Upper lobe of left lung (tissue), 6 donors: ENCODE results near the gene DCUN1D4. TPM values are rescaled to one million over a fixed set of nuclear protein-coding genes. Genes with fewer than 3 reads are reported as not detected.

ENCODE experiments used
- ATAC-seq, 2 donors: fragments of 200-7000 bp; cut with Tn5 transposase; one replicate each; pipeline ENCODE4 v1.9.1; 2022; ENCODE audit warnings: mild to moderate bottlenecking in 2 of 2, moderate library complexity in 2 of 2; ENCODE audit not compliant: low FRiP score in 2 of 2
- DNase-seq, 2 donors: peaks; one replicate each; pipeline ENCODE4 v3.0.0-alpha.2; 2019 to 2020
- H3K27ac ChIP-seq, 4 donors: fragments of 200-600 bp; sonication (generic); one replicate each; pipeline ENCODE4 v1.5.1; 2016 to 2019
- H3K27me3 ChIP-seq, 4 donors: fragments of 200-600 bp; sonication (generic); one replicate each; pipeline ENCODE4 v1.5.1; 2017 to 2019
- H3K36me3 ChIP-seq, 4 donors: fragments of 200-600 bp; sonication (generic); one replicate each; pipeline ENCODE4 v1.5.1; 2016 to 2019
- H3K4me1 ChIP-seq, 4 donors: fragments of 200-600 bp; sonication (generic); one replicate each; pipeline ENCODE4 v1.5.1; 2018 to 2019
- H3K4me3 ChIP-seq, 4 donors: fragments of 200-600 bp; sonication (generic); one replicate each; pipeline ENCODE4 v1.5.1; 2017 to 2019; ENCODE audit warnings: mild to moderate bottlenecking in 2 of 4, moderate library complexity in 1 of 4
- H3K9me3 ChIP-seq, 4 donors: fragments of 200-600 bp; sonication (generic); one replicate each; pipeline ENCODE4 v1.5.1; 2018 to 2019
- CTCF ChIP-seq, 6 experiments: fragments of 450-650 bp in 4 of 6; fragments of 200-600 bp in 2 of 6; sonication (generic) in 2 of 6; IDR thresholded peaks; one replicate each; pipeline ENCODE4 v1.5.1; 2016 to 2019; ENCODE audit warnings: antibody characterized with exemption in 6 of 6
- EP300 ChIP-seq, 4 donors: sonication (generic); formaldehyde crosslinking; IDR thresholded peaks; one replicate each; pipeline ENCODE4 v1.5.1; 2017; ENCODE audit warnings: antibody characterized with exemption in 4 of 4, control low read depth in 2 of 4
- POLR2A ChIP-seq, 4 donors: fragments of 450-650 bp; IDR thresholded peaks; one replicate each; pipeline ENCODE4 v1.5.1; 2016 to 2017; ENCODE audit warnings: antibody characterized with exemption in 4 of 4, mild to moderate bottlenecking in 2 of 4
- POLR2AphosphoS5 ChIP-seq, 2 donors: sonication (generic); formaldehyde crosslinking; IDR thresholded peaks; one replicate each; pipeline ENCODE4 v1.5.1; 2017; ENCODE audit warnings: antibody characterized with exemption in 2 of 2
- WGBS, 2 donors: methylation state at CpG; one replicate each; pipeline ENCODE4 v1.1.5; 2017 to 2018; 5-methylcytosine and 5-hydroxymethylcytosine counted together
- total RNA-seq, 6 donors: library from RNA; depleted of rRNA in 4 of 6; stranded (reverse); fragments of >200 nt in 4 of 6; gene quantifications; one replicate each; pipeline versions ENCODE4 v1.1.0 to v1.2.1, GENCODE V29; 2016 to 2021
- donor health status: DM: no; HTN: no; CAD: no; lungs with moderate emphysema.
- donor health status: DM: no; HTN: yes; CAD: no; lungs with severe emphysema.

The DCUN1D4 gene
- total RNA-seq, 6 donors from 2014 or later: 18.8 to 47.6 (median 31.2) TPM

- 89 to 100% methylated on average over 1 of the region's 1 CpG for WGBS, 2 donors
- no peaks in the 10 kb centered on the region for H3K9me3 ChIP-seq
- TF ChIP-seq EP300 (IDR thresholded peaks at IDR 0.05) (no peak), POLR2A (IDR thresholded peaks at IDR 0.05) (no peak), CTCF (IDR thresholded peaks at IDR 0.05) (no peak), POLR2AphosphoS5 (IDR thresholded peaks at IDR 0.05) (no peak)
These were observed 19.2 kb downstream of the DCUN1D4 start for GRCh38 chr4:51862199-51862598.

GRCh38 chr4:51862781-51863180, 19.8 kb downstream of the DCUN1D4 start:
- Histone ChIP-seq H3K36me3 (peaks cover 7 to 40% (median 24%) of the 10 kb centered on the region in 4 donors), H3K9me3 (no peaks in the 10 kb centered on the region), H3K27me3 (no peaks in the 10 kb centered on the region), H3K4me3 (no peak overlapping the region), H3K27ac (no peak overlapping the region), H3K4me1 (peaks cover 0 to 11% (median 7%) of the 10 kb centered on the region in 4 donors)
- no peak for TF ChIP-seq EP300 (IDR thresholded peaks at IDR 0.05)
- ATAC-seq: no peak
- no peak for DNase-seq
- WGBS, 2 donors: 79 to 100% methylated on average over 1 of the region's 1 CpG

More at GRCh38 chr4:51862199-51862598, 19.2 kb downstream of the DCUN1D4 start:
- Histone ChIP-seq H3K27ac (no peak overlapping the region), H3K27me3 (no peaks in the 10 kb centered on the region), H3K36me3 (peaks cover 7 to 35% (median 19%) of the 10 kb centered on the region in 4 donors), H3K4me3 (no peak overlapping the region), H3K4me1 (peaks cover 0 to 11% (median 7%) of the 10 kb centered on the region in 4 donors)
- ATAC-seq: no peak
- DNase-seq: no peak

GRCh38 chr4:51865717-51866116, 22.8 kb downstream of the DCUN1D4 start:
- no peaks in the 10 kb centered on the region for H3K4me1 ChIP-seq
- WGBS, 2 donors: 100% methylated on average over 1 of the region's 1 CpG
- H3K36me3 ChIP-seq: peaks cover 7 to 51% (median 27%) of the 10 kb centered on the region in 4 donors
- H3K27ac ChIP-seq: no peak overlapping the region
- no peak overlapping the region for H3K4me3 ChIP-seq
- ATAC-seq (no peak), DNase-seq (no peak)
- TF ChIP-seq CTCF (IDR thresholded peaks at IDR 0.05) (no peak), POLR2AphosphoS5 (IDR thresholded peaks at IDR 0.05) (no peak), EP300 (IDR thresholded peaks at IDR 0.05) (no peak), POLR2A (IDR thresholded peaks at IDR 0.05) (no peak)
- H3K27me3 ChIP-seq: no peaks in the 10 kb centered on the region
- H3K9me3 ChIP-seq: no peaks in the 10 kb centered on the region

GRCh38 chr4:51866835-51867234, 23.9 kb downstream of the DCUN1D4 start:
- no peak for TF ChIP-seq CTCF (IDR thresholded peaks at IDR 0.05)
- no peak for TF ChIP-seq POLR2AphosphoS5 (IDR thresholded peaks at IDR 0.05)
- TF ChIP-seq POLR2A (IDR thresholded peaks at IDR 0.05): no peak
- TF ChIP-seq EP300 (IDR thresholded peaks at IDR 0.05): no peak
- no peak overlapping the region for H3K27ac ChIP-seq
- H3K27me3 ChIP-seq: no peaks in the 10 kb centered on the region
- H3K9me3 ChIP-seq: no peaks in the 10 kb centered on the region
- peaks cover 7 to 54% (median 27%) of the 10 kb centered on the region in 4 donors for H3K36me3 ChIP-seq
- WGBS, 2 donors: 87 to 96% methylated on average over 7 of the region's 7 CpGs
- DNase-seq (peak in 1 of 2 donors; percentile 36), ATAC-seq (no peak)
- no peak overlapping the region for H3K4me3 ChIP-seq
- no peaks in the 10 kb centered on the region for H3K4me1 ChIP-seq

GRCh38 chr4:51867689-51868448, 24.9 kb downstream of the DCUN1D4 start:
- H3K9me3 ChIP-seq: no peaks in the 10 kb centered on the region
- H3K36me3 ChIP-seq: peaks cover 7 to 64% (median 32%) of the 10 kb centered on the region in 4 donors
- no peak overlapping the region for H3K4me3 ChIP-seq
- no peaks in the 10 kb centered on the region for H3K27me3 ChIP-seq
- no peaks in the 10 kb centered on the region for H3K4me1 ChIP-seq
- peak in 1 of 2 donors; percentile 51 for DNase-seq
- 94 to 95% methylated on average over 4 to 16 of the region's 16 CpGs for WGBS, 2 donors
- TF ChIP-seq EP300 (IDR thresholded peaks at IDR 0.05) (no peak), CTCF (IDR thresholded peaks at IDR 0.05) (no peak)
- H3K27ac ChIP-seq: no peak overlapping the region
- ATAC-seq: no peak
